Activated gamma-delta T cell treated with Interleukin-2 at 50 U/mL for 16 hours (primary cell): ENCODE measurements around the gene MTG1.

Experiments used
- DNase-seq: peaks from one replicate; pipeline ENCODE4 v3.0.0-alpha.2; 2020

The MTG1 gene

DNA sequence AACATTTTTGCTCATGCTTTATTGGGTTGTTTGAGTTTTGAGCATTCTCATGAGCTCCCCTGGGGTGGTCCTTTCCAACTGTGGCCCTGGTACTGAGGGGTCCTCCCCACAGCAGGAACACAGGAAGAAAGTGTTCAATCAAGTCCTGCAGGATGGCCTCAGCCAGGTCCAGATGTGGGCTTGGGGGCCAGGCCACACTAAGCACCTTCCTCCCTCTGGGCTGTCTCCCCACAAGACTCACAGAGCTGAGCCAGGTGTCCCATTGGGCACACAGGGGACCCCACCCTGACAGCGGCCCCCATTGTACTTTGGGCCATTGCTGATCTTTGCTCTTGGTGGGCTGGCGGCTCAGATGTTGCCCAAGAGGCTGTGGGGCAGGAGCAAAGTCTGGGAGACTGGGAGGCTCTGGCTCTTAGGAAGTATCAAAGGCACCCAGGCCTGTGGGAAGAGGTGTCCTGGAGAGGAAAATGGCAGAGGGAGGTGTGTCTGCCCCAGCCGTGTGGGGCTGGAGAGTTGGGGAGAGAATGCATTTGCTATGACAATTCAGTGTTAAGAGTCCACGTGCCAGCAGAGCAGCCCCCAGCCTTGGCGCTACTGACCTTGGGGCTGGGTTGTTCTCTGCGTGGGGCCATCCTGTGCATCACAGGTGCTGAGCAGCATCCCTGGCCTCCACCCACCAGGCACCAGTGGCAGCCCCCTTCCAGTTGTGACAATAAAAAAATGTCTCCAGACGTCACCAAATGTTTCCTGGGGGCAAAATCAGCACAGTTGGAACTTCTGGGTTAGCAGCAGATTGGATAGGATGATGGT is 77.5 kb downstream of the MTG1 start:
- DNase-seq: no peak
